Measurements from ENCODE around the gene SNTB2. TPM values are rescaled to one million over a fixed set of nuclear protein-coding genes. Genes with fewer than 3 reads are reported as not detected.

SNTB2 gene
- total RNA-seq, 4 donors from 2014 or later: 39.1 to 137 (median 43.0) TPM

GRCh38 chr16:69223882-69224281 is 36.9 kb downstream of the SNTB2 start:
- WGBS, 2 donors (ENCODE audit: low coverage in 1 of 2): 94% methylated on average over 3 of the region's 6 CpGs; no CpG with 5 or more reads in 1 of the 2 donors
- Histone ChIP-seq H3K4me1 (peaks cover 0 to 42% (median 0%) of the 10 kb centered on the region in 3 donors), H3K4me3 (no peak overlapping the region), H3K9me3 (no peaks in the 10 kb centered on the region), H3K36me3 (no peaks in the 10 kb centered on the region), H3K27ac (no peak overlapping the region), H3K27me3 (no peaks in the 10 kb centered on the region)
- TF ChIP-seq POLR2A (IDR thresholded peaks at IDR 0.05) (no peak), CTCF (IDR thresholded peaks at IDR 0.05) (no peak), POLR2AphosphoS5 (IDR thresholded peaks at IDR 0.05) (no peak), EP300 (IDR thresholded peaks at IDR 0.05) (no peak)
- no peak for ATAC-seq

GRCh38 chr16:69225121-69225520 is 38.2 kb downstream of the SNTB2 start:
- WGBS, 2 donors (ENCODE audit: low coverage in 1 of 2): 78 to 80% methylated on average over 7 of the region's 7 CpGs
- no peak for TF ChIP-seq CTCF (IDR thresholded peaks at IDR 0.05)
- no peak for TF ChIP-seq POLR2A (IDR thresholded peaks at IDR 0.05)
- TF ChIP-seq POLR2AphosphoS5 (IDR thresholded peaks at IDR 0.05): no peak
- no peaks in the 10 kb centered on the region for H3K36me3 ChIP-seq
- H3K4me1 ChIP-seq: peaks cover 0 to 42% (median 0%) of the 10 kb centered on the region in 3 donors
- H3K9me3 ChIP-seq: no peaks in the 10 kb centered on the region
- H3K27me3 ChIP-seq: no peaks in the 10 kb centered on the region
- ATAC-seq: peak; percentile 62
- no peak overlapping the region for H3K4me3 ChIP-seq
- H3K27ac ChIP-seq: peak overlapping the region in 1 of 4 donors; percentile 9

GRCh38 chr16:69233124-69233523 is 46.2 kb downstream of the SNTB2 start:
- no peak for TF ChIP-seq POLR2AphosphoS5 (IDR thresholded peaks at IDR 0.05)
- TF ChIP-seq EP300 (IDR thresholded peaks at IDR 0.05): no peak
- no peak for TF ChIP-seq POLR2A (IDR thresholded peaks at IDR 0.05)
- TF ChIP-seq CTCF (IDR thresholded peaks at IDR 0.05): no peak
- H3K4me1 ChIP-seq: peaks cover 0 to 30% (median 7%) of the 10 kb centered on the region in 3 donors
- ATAC-seq: no peak
- no peak overlapping the region for H3K27ac ChIP-seq
- no peaks in the 10 kb centered on the region for H3K9me3 ChIP-seq
- H3K36me3 ChIP-seq: no peaks in the 10 kb centered on the region
- no peaks in the 10 kb centered on the region for H3K27me3 ChIP-seq
- no peak overlapping the region for H3K4me3 ChIP-seq

- H3K4me3 ChIP-seq: no peak overlapping the region
- WGBS, 2 donors (ENCODE audit: low coverage in 1 of 2): 74 to 91% methylated on average over 3 of the region's 3 CpGs
- H3K4me1 ChIP-seq: peaks cover 0 to 43% (median 7%) of the 10 kb centered on the region in 3 donors
- H3K27ac ChIP-seq: no peak overlapping the region
- H3K36me3 ChIP-seq: no peaks in the 10 kb centered on the region
- H3K9me3 ChIP-seq: no peaks in the 10 kb centered on the region
- H3K27me3 ChIP-seq: no peaks in the 10 kb centered on the region
- ATAC-seq: no peak
- no peak for TF ChIP-seq CTCF (IDR thresholded peaks at IDR 0.05)
- no peak for TF ChIP-seq POLR2AphosphoS5 (IDR thresholded peaks at IDR 0.05)
- TF ChIP-seq EP300 (IDR thresholded peaks at IDR 0.05): no peak
- TF ChIP-seq POLR2A (IDR thresholded peaks at IDR 0.05): no peak
These were observed 47.5 kb downstream of the SNTB2 start for GRCh38 chr16:69234460-69234859.

GRCh38 chr16:69236319-69236718 is 49.4 kb downstream of the SNTB2 start:
- TF ChIP-seq POLR2AphosphoS5 (IDR thresholded peaks at IDR 0.05): no peak
- TF ChIP-seq POLR2A (IDR thresholded peaks at IDR 0.05): no peak
- TF ChIP-seq CTCF (IDR thresholded peaks at IDR 0.05): no peak
- no peak for TF ChIP-seq EP300 (IDR thresholded peaks at IDR 0.05)
- H3K27me3 ChIP-seq: no peaks in the 10 kb centered on the region
- H3K27ac ChIP-seq: no peak overlapping the region
- H3K9me3 ChIP-seq: no peaks in the 10 kb centered on the region
- H3K36me3 ChIP-seq: no peaks in the 10 kb centered on the region
- H3K4me3 ChIP-seq: no peak overlapping the region
- no peak for ATAC-seq
- H3K4me1 ChIP-seq: peaks cover 3 to 55% (median 11%) of the 10 kb centered on the region in 3 donors
